GM21717 (cell line): ENCODE results near the gene UBASH3B.
"Not testable (repeated sequence)": the region's sequence is repeated elsewhere in the genome, so short reads cannot be mapped to it uniquely, and the experiment has no call there.

Experiments used
- ATAC-seq: cut with Tn5 transposase; IDR thresholded peaks from one replicate; pipeline ENCODE4 v1.9.1; 2021; ENCODE audit warnings: mild to moderate bottlenecking, moderate library complexity; ENCODE audit not compliant: unreplicated experiment

Gene UBASH3B

GRCh38 chr11:122807731-122808477, 152.4 kb downstream of the UBASH3B start:
- ATAC-seq = no peak

GRCh38 chr11:122808478-122808869, 153.0 kb downstream of the UBASH3B start:
- peak; percentile 92 for ATAC-seq

- ATAC-seq = no peak
These were observed 154.3 kb downstream of the UBASH3B start for GRCh38 chr11:122809866-122810265.

GRCh38 chr11:122811721-122812120, 156.2 kb downstream of the UBASH3B start:
- no peak for ATAC-seq

DNA sequence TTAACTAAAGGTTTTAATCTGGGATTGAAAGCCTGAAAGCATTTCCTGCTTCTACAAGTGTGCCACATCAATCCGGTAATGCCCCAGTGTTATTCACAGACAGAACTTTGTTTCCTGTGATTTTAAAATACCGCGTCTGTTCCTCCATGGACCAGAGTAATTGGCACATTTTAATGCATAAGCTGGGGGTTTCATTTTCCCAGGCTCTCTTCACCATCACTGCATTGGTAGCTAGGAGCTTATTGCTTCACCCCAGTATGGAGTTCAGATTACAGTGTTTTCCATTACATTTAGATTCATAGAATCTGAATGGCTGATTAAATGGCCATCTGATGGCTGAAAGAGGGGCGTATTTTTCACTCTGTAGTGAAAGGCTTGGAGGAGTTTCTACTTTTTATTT, 157.1 kb downstream of the UBASH3B start:
- no peak for ATAC-seq

- ATAC-seq = no peak
These were observed 157.8 kb downstream of the UBASH3B start for GRCh38 chr11:122813176-122813893.

DNA sequence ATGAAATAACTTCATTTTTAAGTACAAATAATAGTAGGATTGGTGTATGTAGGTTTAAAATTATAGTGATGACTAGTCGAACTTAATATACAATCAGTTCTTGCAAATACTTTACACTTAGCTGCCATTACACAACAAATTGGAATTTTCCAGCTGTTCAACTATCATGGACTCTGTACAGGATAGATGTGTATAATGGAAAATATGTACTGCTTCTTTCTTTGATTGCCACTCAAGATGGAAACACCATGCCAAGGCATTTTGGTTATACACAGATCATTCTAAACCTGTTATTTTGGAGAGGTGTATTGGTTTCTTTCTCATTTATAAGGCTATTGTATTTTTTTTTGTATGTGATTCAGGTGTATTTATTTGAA, 158.4 kb downstream of the UBASH3B start:
- ATAC-seq = no peak

- no peak for ATAC-seq
These were observed 158.9 kb downstream of the UBASH3B start for GRCh38 chr11:122814401-122814800.

- no peak for ATAC-seq
These were observed 160.4 kb downstream of the UBASH3B start for GRCh38 chr11:122815900-122816299.

GRCh38 chr11:122816761-122817520, 161.4 kb downstream of the UBASH3B start:
- ATAC-seq = no peak

DNA sequence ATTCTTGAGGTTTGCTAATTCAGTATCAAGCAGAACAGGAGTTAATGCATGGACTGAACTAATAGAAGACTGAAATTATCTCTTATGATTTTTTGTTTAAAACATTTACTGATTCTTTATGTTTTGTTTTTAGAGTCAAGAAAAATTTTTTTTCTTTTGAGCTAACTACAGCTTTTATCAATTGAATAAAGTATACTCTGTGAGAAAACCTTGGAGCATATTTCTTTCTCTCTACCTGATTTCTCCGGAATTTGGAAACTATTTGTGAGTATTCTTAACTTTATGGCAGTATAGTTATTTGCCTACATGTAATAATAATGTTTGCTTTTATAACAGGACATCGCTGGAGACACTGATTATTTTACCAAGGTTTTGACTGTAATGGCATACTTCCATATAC, 164.6 kb downstream of the UBASH3B start:
- ATAC-seq = no peak

DNA sequence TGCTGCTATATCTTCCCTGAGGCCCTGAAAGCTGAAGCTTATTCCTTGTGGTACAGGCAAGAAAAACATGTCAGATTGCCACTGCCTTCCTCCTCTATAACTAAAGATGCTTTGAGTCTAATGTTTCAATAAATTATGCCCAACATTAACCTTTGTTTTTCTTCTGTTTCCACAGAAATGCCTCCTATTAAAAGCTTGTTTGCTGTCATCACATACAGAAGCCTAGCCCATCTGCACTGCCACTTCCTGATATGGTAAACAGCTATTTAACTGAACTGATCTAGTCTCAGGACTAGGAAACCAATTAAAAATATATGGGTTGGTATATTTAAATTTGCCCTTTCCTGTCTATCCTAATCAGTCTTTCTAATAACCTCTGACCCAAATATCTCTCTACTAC, 165.6 kb downstream of the UBASH3B start:
- no peak for ATAC-seq

GRCh38 chr11:122822241-122822640, 166.7 kb downstream of the UBASH3B start:
- ATAC-seq = no peak

- ATAC-seq = no peak
These were observed 168.0 kb downstream of the UBASH3B start for GRCh38 chr11:122823564-122823963.

GRCh38 chr11:122829371-122829770, 173.8 kb downstream of the UBASH3B start:
- not testable (repeated sequence) for ATAC-seq

DNA sequence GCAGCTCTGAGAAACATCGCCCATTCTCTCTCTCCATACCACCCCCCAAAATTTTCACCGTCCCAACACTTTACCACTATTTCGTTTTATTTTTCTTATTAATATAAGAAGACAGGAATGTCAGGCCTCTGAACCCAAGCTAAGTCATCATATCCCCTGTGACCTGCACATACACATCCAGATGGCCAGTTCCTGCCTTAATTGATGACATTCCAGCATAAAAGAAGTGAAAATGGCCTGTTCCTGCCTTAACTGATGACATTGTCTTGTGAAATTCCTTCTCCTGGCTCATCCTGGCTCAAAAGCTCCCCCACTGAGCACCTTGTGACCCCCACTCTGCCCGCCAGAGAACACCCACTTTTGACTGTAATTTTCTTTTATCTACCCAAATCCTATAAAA, 176.8 kb downstream of the UBASH3B start:
- ATAC-seq = not testable (repeated sequence)

DNA sequence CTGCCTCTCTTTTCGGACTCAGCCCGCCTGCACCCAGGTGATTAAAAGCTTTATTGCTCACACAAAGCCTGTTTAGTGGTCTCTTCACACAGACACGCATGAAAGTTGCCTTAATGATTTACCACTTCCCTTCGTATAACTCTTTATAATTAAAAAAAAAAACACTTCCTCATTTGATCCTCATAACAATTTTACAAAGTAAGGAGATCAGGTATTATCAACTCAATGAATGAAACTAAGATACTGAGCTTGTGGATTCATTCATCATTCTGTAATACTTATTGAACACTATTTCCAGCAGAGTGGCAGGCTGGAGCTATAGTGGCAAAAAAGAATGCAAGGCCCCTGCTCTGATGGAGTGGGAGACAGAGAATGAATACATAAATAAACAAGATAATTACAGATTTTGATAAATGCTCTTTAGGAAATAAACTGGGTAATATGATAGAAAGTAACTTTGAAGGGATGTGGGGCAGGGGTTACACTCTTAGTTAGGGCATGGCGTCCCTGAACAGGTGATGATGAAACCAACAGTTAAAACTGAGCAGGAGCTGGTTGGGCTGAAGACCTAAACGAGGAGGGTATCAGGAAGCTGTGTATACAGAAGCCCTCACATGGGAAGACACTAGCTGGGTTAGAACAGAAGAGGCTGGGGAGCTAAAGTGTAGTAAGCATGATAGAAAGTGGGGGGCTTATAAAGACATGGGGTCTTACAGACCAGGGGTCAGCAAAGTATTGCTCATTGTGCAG, 177.4 kb downstream of the UBASH3B start:
- ATAC-seq = no peak

DNA sequence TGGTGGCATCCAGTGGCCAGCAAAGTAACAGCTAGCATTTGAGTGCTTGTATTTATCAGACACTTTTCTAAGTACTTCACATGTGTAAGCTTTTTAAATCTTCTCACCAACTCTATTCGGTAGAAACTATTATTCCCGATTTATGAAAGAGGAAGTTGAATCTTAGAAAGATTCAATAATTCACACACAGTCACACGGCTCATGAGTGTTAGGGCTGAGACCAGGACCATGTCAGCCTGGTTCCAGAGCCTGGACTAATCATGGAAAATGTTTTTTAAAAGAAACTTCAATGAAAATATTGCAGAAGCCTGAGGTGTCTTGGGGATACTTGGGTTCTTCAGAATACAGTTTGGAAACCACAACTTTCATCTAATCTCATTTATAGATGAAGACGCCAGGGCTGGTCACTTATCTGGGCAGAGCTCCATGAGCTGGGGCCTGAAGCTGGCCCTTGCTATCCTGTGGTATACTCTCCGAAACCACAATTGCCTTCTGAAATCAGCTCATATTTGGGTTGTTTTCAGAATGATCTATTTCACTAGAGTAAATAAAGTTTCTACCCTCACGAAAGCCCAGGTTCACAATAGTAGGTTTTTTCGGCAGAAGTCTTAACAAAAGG, 178.4 kb downstream of the UBASH3B start:
- ATAC-seq = no peak

DNA sequence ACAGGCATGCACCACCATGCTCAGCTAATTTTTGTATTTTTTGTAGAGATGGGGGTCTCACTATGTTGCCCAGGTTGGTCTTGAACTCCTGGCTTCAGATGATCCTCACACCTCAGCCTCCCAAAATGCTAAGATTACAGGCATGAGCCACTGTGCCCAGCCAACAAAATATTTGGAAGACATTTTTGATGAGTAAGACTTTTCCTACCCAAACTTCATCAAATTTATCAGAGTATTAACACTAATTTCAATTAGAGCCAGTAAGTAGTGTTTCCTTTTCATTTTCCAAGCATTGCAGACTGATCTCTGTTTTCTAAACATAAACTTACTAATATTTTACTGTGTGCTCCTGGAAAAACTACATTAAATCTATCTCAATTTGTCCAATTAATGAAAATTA, 181.4 kb downstream of the UBASH3B start:
- no peak for ATAC-seq

DNA sequence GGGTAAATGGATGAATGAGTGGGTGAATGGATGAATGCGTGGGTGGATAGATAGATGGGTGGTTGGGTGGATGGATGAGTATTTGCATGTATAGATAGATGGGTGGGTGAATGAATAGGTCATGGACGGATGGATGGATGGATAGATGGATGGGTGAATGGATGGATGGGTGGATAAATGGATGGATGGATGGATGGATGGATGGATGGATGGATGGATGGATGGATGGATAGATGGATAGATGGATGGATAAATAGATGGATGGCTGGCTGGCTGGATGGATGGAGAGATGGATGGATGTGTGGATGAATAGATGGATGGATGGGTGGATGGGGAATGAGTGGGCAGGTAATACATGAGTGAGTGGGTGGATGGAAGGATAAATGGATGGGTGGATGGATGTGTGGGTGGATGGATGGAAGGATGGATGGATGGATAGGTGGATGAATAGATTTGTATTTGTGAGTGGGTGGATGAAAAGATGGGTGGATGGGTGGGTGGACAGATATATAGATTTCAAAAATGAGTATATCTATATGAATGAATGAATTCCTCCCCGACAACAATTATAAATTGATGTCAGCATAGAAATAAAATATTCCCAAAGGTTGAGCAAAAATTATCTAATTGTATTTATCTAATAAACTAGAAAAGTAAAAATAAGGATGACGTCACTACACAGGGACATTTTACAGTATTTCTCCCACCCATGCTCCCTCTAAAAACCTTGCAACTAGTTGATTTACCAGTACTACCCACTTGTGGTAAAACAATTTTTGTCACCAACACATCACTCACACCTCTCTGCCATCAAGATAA, 182.2 kb downstream of the UBASH3B start:
- no peak for ATAC-seq
